ENCODE measurements around the gene ZFYVE28.
"Not testable (repeated sequence)": the region's sequence is repeated elsewhere in the genome, so short reads cannot be mapped to it uniquely, and the experiment has no call there.

Gene ZFYVE28

DNA sequence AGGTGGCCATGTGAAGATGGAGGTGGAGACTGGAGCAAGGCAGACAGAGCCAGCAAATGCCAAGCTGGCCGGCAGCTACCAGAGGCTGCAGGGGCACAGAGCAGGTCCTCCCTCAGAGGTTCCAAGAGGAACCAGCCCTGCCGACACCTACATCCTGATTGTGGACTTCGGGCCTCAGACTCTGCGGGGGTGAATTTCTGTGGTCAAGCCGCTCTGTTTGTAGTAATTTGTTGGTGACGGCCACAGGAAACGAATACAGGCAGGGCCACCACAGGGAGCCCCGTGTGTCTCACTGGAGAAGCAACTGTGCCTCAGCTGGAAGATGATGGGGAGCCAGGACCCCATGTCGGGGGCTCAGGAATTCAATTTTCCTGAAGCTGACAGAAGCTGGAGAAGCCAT lies 28.3 kb downstream of the ZFYVE28 start:
- DNase-seq: no peak

DNA sequence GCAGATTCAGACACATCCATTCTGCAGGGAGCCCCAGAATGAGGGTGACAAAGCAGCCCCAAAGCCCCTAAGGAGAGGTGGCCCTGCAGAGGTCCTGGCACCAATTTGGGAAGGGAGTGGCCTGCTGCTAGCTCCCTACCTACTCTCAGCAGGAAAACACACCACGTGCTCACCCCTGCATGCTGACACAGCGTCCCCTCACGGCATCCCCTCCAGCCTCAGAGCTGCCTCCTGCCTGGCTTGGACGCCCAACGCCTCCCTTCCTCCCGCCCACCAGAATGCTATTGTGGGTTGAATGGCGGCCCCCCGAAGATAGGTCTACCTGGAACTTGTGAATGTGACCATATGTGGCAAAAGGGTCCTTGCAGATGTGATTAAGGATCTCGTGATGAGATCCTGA lies 28.8 kb downstream of the ZFYVE28 start:
- DNase-seq: no peak

DNA sequence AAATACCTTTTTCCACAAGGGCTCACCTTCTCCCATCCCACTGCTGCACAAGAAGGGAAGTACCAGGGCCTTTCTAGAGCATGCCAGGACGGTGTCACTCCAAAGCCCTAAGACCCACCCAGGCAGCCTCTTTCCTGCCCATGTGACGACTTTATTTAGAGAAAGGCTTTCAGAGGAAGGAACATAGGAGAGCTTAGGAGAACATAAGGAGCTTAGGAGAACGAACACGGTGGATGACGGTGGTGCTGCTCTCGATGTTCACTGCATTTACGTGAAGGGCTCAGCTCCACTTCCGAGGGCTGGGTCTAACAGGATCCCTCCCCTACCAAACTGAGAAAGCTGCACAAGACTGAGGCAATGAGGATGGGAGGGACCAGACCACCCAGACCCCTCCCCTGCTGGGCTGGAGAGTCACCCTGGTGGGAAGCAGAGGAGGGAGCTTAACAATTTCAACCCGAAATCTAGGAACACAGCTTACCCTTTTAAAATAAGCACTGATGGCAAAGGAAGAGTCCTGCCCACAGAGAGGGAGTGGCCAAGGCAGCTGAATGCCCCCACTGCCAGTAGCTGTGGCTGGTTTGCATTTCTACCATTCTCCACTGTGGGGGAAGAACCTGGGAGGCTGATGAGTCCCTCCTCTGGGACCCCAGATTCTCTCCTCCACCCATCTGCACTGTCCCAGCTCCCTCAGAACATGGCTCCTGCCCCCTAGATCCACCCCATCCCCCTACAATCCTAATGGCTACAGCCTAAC lies 29.8 kb downstream of the ZFYVE28 start:
- no peak for DNase-seq

DNA sequence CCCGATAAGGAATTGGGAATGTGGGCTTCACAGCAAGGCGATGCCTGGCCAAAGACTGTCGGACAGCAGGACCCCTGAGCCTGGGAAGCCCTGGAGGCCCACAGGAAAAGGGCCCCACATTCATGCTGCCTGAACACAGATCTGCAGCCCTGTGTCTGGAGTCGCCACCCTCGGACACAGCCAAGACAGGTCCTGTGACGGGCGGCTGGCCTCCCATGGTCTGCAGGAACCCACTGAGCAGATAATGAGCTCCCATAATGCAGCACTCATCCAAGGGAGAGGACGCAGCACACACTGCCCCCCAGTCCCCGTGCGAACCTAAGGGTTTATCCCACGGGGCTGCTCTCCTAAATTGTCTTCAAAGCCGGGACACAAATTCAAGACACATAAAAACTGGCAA lies 30.6 kb downstream of the ZFYVE28 start:
- no peak for DNase-seq

DNA sequence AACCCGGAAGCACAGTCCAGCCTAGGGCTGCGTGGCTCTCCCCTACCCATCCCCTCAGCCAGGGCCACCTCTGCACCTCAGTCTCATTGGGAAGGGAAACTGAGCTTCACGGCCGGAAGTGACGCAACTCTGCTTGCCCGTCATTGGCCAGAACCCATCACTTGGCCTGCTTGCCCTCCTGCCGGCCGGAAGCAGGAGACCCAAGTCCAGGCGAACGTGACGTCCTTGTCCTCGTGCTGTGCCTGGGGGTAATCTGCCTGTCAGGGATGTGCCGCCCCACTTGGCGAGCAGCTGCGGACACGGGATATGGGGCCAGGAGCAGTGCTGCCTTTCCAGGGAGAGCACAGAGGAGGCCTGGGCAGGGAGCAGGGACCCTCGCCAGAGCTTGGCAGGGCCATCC lies 31.2 kb downstream of the ZFYVE28 start:
- no peak for DNase-seq

DNA sequence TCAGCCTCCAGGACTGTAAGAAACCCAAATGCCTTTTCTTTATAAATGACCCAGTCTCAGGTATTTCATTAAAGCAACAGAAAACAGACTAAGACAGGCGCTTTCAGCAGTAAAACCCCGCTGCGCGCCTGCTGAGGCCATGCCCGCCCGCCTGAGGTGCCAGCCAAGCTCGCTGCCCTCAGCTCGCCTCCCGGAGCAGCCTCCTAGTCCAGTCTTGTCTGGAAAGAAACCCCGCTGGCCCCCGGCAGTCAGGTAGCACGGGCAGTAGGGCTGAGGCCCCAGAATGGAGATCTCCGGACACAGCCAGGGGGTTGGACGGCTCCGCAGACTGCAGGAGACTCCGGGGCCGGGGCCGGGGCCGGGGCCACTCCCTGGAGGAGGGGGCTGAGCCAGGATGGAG lies 31.7 kb downstream of the ZFYVE28 start:
- no peak for DNase-seq

DNA sequence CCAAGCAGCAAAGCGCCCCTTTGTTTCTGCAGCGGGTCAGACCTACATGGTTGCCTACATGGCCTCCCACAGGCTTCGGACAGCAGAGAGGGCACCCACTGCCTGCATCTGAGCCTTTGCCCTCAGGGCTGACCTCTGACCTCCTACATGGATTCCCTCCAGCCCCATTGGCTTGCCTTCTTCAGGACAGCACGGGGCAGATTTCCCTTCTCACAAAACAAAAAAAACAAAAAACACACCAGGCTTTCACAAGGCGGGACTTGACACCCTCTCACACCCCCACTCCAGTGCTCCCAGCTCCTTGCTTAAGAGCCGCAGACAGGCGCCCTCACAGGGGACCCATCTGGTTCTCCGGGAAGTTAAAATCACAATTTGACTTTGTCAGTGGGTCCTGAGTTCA lies 32.9 kb downstream of the ZFYVE28 start:
- no peak for DNase-seq

DNA sequence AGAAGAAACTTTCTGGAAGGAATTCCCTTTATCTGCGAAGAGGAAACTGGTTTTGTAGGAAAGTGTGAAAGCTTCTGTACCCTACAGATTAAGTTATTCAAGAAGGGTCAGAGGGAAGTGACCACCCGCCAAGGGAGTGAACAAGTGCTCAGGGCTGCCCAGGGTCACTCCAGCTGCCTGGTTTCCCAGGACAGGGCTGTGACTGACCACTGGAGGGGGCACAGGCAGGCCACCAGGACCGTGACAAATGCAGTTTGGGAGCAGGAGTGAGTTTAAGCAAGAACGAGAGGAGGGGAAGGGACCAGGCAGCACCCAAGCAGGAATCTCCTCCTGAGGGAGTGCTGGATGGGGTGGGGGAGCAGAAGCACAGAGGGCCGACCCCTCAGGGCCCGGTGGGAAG lies 34.2 kb downstream of the ZFYVE28 start:
- no peak for DNase-seq

DNA sequence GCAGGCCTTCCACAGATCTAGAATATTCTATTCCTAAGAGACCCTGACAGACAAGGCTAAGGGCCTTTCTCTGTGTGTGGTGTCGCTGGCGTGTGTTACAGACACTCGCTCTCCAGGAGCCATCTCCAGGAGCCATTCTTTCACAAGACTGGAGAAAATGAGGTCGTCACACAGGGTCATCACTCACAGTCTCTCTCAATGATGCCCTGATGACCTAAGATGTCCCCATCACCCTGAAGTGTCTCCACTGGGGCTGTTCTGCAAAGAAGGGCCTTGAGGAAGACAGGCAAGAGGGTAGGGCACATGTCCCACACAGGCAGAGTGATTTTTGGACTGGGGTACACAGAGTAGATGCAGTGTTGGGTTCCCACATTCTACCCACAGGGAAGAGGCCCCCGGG lies 34.7 kb downstream of the ZFYVE28 start:
- no peak for DNase-seq

DNA sequence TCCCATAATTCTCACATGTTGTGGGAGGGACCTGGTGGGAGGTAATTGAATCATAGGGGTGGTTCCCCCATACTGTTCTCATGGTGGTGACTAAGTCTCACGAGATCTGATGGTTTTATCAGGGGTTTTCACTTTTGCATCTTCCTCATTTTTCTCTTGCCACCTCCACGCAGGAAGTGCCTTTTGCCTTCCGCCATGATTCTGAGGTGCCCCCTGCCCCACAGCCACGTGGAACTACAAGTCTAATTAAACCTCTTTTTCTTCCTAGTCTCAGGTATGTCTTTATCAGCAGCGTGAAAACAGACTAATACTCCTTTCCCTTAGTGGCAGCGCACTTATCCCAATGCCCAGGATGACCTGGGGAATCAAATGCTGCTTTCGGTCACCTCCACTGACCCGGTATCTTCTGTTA lies 35.2 kb downstream of the ZFYVE28 start:
- not testable (repeated sequence) for DNase-seq

DNA sequence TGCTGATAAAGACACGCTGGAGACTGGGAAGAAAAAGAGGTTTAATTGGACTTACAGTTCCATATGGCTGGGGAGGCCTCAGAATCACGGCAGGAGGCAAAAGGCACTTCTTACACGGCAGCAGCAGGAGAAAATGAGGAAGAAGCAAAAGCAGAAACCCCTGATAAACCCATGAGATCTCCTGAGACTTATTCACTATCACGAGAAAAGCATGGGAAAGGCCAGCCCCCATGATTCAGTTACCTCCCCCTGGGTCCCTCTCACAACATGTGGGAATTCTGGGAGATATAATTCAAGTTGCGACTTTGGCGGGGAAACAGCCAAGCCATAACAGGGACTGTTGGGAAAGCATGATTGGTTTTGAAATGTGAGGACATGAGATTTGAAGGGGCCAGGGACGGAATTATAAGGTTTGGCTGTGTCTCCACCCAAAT lies 35.7 kb downstream of the ZFYVE28 start:
- not testable (repeated sequence) for DNase-seq

DNA sequence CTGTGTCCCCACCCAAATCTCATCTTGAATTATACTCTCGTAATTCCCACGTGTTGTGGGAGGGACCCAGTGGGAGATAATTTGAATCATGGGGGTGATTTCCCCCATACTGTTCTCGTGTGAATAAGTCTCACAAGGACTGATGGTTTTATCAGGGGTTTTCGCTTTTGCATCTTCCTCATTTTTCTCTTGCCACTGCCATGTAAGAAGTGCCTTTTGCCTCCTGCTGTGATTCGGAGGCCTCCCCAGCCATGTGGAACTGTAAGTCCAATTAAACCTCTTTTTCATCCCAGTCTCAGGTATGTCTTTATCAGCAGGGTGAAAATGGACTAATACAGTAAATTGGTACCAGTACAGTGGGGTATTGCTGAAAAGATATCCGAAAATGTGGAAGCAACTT lies 37.9 kb downstream of the ZFYVE28 start:
- not testable (repeated sequence) for DNase-seq

DNA sequence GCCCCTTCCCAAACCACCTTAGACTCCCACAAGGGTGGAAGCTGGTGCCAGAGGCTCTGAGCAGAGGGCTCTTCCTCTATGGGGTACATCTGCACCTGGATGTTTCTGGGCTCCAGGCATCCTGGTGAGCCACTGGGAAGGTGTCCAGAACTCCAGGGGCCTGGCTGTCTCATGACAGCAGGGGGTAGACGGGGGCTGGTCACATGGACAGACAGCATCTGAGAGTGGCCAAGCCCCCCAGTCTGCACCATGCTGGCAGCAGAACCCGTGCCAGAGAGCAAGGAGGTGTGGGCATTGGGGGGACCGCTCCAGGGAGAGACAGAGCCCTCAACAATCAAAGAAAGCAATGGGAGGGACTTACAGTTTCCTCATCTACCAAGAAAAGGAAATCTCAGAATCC lies 39.5 kb downstream of the ZFYVE28 start:
- DNase-seq: no peak

DNA sequence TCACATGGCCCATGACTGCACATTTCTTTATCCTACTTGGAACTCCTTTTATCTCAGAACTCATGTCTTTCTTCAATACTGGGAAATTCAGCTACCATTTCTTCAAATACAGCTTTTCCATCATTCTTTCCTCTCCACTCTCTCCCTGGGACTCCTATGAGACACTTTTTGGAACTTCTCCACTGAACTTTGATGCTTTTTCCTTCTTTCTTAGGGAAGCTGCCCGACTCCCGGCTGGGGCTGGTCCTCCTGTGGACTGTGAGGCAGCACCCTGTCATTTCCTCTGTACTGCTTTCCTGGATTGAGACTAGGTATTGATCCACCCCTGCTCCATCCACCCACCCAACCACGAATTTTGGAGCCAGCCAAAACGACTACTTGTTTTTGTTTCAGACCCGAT lies 40.0 kb downstream of the ZFYVE28 start:
- no peak for DNase-seq

DNA sequence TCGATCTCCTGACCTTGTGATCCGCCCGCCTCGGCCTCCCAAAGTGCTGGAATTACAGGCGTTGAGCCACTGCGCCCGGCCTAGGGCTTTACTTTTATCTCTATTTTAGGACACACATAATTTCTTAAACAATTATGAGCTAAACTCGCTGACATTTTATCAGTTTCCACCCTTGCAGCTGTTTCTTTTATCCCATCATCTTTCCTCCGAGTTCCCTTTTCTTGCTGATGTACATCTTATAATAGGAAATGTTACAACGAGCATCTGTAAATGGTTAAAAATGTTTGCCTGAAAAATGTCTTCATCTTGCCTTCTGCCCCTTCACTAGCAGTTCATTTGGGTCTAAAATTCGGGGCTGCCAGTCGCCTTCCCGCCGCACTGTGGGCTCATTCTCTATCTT lies 41.2 kb downstream of the ZFYVE28 start:
- DNase-seq: no peak

DNA sequence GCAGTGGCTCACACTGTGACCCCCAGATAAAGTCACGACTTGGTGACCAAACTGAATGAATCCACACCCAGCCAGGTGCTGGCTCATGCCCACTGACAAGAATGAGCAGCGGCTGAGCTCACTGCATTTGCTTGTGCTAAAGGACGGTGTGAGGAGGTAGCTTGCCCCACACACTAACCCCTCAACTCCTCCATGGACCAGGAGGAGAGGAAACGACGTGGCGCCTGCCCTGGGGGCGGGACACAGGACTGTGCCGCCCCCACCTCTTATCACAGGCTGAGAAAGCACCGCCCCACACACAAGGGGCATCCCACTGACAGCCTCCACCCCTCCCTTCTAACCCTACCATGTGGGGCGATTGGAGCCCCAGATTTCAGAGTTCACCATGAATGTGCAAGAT lies 43.0 kb downstream of the ZFYVE28 start:
- no peak for DNase-seq

DNA sequence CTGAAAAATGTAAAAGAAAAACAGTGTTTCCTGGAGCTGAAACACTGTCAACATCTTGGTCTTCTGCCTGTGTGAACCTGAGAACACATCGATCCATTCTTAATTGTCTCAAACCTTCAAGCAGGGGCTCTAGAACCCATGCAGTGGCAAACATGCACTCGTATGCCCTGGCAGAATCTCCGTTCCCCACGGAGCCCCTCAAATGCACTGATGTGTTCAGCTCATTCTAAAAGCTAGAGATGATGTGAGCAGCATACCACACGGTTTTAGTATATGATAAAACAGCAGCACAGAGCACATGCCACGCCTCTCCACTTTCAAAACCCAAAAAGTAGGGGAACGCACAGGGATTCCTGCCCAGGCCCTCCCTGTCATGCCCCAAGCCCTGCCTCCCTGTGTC lies 44.9 kb downstream of the ZFYVE28 start:
- no peak for DNase-seq

DNA sequence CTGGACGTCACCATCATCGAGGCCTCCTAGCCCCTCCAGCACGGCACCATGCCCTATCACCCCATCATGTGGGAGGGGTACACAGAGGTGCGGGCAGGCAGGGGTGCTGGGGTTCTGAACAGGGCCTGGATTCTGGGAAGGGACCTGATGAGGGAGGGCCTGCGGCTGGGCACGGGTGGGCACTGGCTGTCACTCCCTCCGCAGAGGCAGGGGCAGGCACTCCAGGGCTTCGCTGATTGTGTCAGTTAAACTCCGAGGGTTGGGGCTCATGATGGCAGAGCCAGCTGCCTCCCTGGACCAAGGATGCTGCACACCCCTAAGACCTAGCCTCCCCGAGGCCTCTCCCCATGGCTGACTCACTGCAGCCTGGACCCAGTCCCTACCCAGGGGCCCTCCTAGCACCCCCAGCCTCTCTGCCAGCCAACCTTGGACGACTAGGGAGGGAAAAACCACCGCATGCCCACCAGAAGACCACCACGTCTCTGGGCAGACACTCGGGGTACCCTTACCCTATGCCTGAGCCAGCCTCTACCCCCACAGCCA lies 45.9 kb downstream of the ZFYVE28 start:
- no peak for DNase-seq

DNA sequence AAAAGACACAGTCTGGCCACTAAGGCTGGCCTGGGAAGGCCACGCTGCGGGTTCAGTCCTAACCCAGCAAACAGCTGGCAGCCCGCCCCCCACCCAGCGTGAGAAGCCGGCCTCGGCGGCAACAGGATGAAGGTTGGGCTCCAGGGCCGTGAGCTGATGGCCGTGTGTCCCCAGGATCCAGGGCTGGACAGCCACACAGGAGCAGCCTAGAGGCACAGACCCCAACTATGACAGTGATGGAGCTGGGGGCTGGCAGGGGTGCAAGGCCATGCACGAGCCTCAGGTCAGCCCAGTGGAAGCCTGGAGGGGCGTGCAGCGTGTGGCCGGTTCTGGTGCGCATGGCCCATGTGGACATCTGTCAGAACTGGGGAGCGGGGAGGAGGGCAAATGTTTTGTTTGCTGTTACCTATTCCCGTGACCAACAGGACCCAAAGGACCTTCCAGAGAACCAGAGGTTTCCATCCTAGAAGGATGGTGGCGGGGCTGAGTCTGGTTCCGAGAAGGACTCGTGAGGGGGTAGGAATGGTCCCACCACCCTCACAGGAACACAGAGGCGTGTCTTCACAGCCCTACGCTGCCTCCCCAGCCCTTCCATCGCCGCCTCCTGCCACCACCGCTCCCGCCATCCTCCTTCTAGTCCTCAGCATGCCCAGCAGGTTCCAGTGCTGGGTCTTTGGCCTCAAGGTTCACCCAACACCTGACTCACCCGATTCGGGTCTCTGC lies 46.5 kb downstream of the ZFYVE28 start:
- DNase-seq: no peak

DNA sequence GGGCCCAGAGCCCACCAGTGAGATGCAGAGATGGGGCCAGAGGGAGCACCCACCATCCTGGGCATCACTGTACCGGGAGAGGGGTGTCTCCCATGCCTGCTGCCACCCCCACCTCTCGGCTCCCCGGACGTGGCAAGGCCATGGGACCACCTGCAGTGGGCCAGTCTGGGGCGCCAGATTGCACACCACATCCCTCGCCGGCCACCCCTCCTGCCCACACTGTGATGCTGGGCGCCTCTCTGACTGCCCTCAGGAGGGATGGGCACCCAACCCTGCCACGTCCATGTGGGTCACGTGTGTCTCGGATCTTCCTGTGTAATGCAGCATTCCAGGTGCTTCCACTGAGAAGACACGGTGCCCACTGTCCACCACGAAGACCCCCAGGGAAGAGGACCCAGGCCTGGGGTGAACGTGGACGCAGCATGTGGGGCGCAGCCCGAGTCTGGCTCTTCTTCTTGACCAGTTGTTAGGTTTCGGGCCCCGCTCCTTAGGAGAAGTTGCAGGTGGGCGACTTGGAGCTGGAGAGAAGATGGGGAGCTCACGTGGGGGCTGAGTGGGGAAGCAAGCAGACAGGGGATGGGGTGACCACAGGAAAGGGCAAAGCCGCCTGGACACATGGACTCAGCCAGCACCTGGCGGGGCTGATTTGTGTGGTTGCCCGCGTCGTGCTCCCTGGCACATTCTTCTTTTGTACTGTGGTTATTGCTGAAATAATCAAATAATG lies 47.7 kb downstream of the ZFYVE28 start:
- DNase-seq: no peak

DNA sequence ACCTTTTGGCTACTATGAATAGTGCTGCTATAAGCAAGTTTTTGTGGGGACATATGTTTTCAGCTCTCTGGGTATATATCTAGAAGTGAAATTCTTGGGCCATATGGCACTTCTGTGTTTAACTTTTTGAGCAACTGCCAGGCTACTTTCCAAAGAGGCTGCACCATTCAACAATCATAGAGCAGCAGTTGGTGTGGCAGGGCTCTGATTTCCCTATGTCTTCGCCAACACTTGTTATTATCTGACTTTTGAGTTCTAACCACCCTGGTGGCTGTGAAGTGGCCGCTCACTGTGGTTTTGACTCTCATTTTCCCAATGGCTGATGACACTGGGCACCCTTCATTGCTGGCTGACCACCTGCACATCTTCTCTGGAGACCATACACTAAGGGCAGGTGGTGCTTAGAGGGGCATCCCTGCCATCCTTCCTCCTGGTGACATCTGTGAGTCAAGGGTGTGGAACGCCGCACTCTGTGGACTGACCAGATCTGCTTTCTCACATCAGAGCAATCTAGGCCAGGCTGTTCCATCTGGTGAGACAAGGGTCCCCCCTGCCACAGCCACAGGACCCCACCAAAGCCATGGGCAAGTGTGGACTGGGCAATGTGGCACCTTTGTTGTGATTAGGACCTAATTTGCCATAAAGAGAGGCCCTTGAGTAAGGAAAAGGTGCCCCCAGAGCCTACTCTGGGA lies 49.6 kb downstream of the ZFYVE28 start:
- DNase-seq: no peak

DNA sequence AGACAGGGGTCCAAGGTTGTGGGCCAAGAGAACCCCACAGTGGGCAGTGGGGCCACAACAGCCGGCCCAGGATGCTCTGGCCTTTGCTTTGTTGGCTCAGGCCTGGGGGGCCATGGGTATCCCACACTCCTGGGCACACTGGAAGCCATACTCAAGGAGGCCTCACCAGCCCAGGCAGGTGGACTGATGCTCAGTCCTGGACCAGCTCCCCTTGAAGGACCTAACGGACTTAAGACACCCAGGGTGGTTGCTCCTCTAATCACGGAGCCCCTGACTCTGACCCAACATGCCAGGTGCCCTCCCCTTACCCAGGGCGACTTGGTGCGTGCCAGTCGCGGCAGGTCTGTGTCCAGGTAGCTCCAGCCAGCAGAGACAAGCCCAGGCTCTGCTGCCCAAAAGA lies 50.8 kb downstream of the ZFYVE28 start:
- DNase-seq: no peak

Data from effector CD4-positive, alpha-beta T cell (primary cell).